ENCODE data around the gene AP1S1. TPM values are rescaled to one million over a fixed set of nuclear protein-coding genes. Genes with fewer than 3 reads are reported as not detected.

The AP1S1 gene
- polyA plus RNA-seq, 2 of the 4 experiments (the other 2 are of a cell fraction), result 107 to 181 TPM

- no peak for TF ChIP-seq BCL3 (IDR thresholded peaks at IDR 0.05)
- 0 out of 2 replicates have a peak, but pooled peaks have one; percentile 31 for TF ChIP-seq TP53 (CRISPR knock-in tag; IDR thresholded peaks at IDR 0.05)
- 0 out of 2 replicates have a peak, but pooled peaks have one; percentile 21 for TF ChIP-seq POLR2A (IDR thresholded peaks at IDR 0.05; ENCODE audit: low read length)
- no peak for TF ChIP-seq HEYL (CRISPR knock-in tag; IDR thresholded peaks at IDR 0.05)
- TF ChIP-seq PHF8 (IDR thresholded peaks at IDR 0.05; ENCODE audit: borderline replicate concordance, low read depth), result no peak
- peak; percentile 36; the same call in 1 of the 2 replicates for TF ChIP-seq BHLHE40 (IDR thresholded peaks at IDR 0.05; ENCODE audit: low read depth, low read length)
- TF ChIP-seq JUN (IDR thresholded peaks at IDR 0.05), result peak in 1 of 2 experiments; percentile 46; a peak in 1 of 5 replicates
- no peak for TF ChIP-seq HES2 (IDR thresholded peaks at IDR 0.05)
- no peak for TF ChIP-seq ESRRA (IDR thresholded peaks at IDR 0.05; ENCODE audit: borderline replicate concordance, low read length)
- TF ChIP-seq EHMT2 (IDR thresholded peaks at IDR 0.05; ENCODE audit: low read depth), result 0 out of 2 replicates have a peak, but pooled peaks have one; percentile 5
- TF ChIP-seq HOXB13 (CRISPR knock-in tag; IDR thresholded peaks at IDR 0.05; ENCODE audit: low read depth), result peak; percentile 71; the same call in 1 of the 2 replicates
- TF ChIP-seq EHF (CRISPR knock-in tag; IDR thresholded peaks at IDR 0.05), result no peak
- TF ChIP-seq RARB (CRISPR knock-in tag; IDR thresholded peaks at IDR 0.05), result no peak
- TF ChIP-seq FOXS1 (CRISPR knock-in tag; IDR thresholded peaks at IDR 0.05), result no peak
- no peak for TF ChIP-seq GATA3 (IDR thresholded peaks at IDR 0.05; ENCODE audit: borderline replicate concordance)
- no peak for TF ChIP-seq MAZ (IDR thresholded peaks at IDR 0.05; ENCODE audit: borderline replicate concordance, low read depth, low read length)
- no peak for TF ChIP-seq SMC3 (IDR thresholded peaks at IDR 0.05)
- no peak for TF ChIP-seq RFX5 (IDR thresholded peaks at IDR 0.05)
- peak; percentile 55; the same call in 1 of the 2 replicates for TF ChIP-seq E2F6 (IDR thresholded peaks at IDR 0.05; ENCODE audit: borderline replicate concordance, low read depth)
- TF ChIP-seq CTCF (IDR thresholded peaks at IDR 0.05), result no peak
- TF ChIP-seq TFCP2L1 (CRISPR knock-in tag; IDR thresholded peaks at IDR 0.05), result peak; percentile 90; the same call in 1 of the 2 replicates
- TF ChIP-seq JUNB (IDR thresholded peaks at IDR 0.05), result no peak
- no peak for TF ChIP-seq EP300 (IDR thresholded peaks at IDR 0.05)
- TF ChIP-seq USF2 (IDR thresholded peaks at IDR 0.05), result peak; percentile 97
- TF ChIP-seq RAD21 (conservative IDR thresholded peaks at IDR 0.05 in 1 of 2, IDR thresholded peaks at IDR 0.05 in 1 of 2), result no peak
- TF ChIP-seq FOSL2 (IDR thresholded peaks at IDR 0.05), result no peak
- no peak for TF ChIP-seq FOSL2 (CRISPR knock-in tag; IDR thresholded peaks at IDR 0.05)
Observed at GRCh38 chr7:101165075-101165957, 11.0 kb downstream of the AP1S1 start, which contains the start of gene VGF (continued).

Measured in A549 (cell line).